Measurements from ENCODE around the gene EEF2K. TPM values are rescaled to one million over a fixed set of nuclear protein-coding genes. Genes with fewer than 3 reads are reported as not detected.

EEF2K gene
- total and polyA plus RNA-seq, 2 of the 13 experiments (the other 11 are each of a cell fraction or from before 2014, with no cell fraction given): 22.0 to 23.8 TPM

GRCh38 chr16:22318690-22319358 lies 112.7 kb downstream of the EEF2K start (continued):
- TF ChIP-seq ZNF710 (CRISPR knock-in tag; IDR thresholded peaks at IDR 0.05; ENCODE audit: borderline replicate concordance) (no peak), ZNF768 (CRISPR knock-in tag; IDR thresholded peaks at IDR 0.05) (no peak), CENPT (CRISPR knock-in tag; IDR thresholded peaks at IDR 0.05; ENCODE audit: low read depth) (no peak), ZNF558 (CRISPR knock-in tag; IDR thresholded peaks at IDR 0.05; ENCODE audit: borderline replicate concordance) (no peak), ZNF670 (CRISPR knock-in tag; IDR thresholded peaks at IDR 0.05; ENCODE audit: borderline replicate concordance) (0 out of 2 replicates have a peak, but pooled peaks have one; percentile 50), ZBTB37 (CRISPR knock-in tag; IDR thresholded peaks at IDR 0.05) (no peak), MAFF (IDR thresholded peaks at IDR 0.05; ENCODE audit: low read depth, low read length) (no peak), FOXA1 (IDR thresholded peaks at IDR 0.05) (no peak), FOXA1 (CRISPR knock-in tag; IDR thresholded peaks at IDR 0.05) (no peak), ATF3 (CRISPR knock-in tag; IDR thresholded peaks at IDR 0.05) (no peak), MZF1 (CRISPR knock-in tag; IDR thresholded peaks at IDR 0.05; ENCODE audit: borderline replicate concordance) (no peak), SRSF1 (optimal IDR thresholded peaks at IDR 0.05; ENCODE audit: low read depth, low read length) (no peak), ZNF563 (CRISPR knock-in tag; IDR thresholded peaks at IDR 0.05) (no peak), TEAD3 (CRISPR knock-in tag; optimal IDR thresholded peaks at IDR 0.05; ENCODE audit: borderline replicate concordance) (peak; percentile 11), STAG1 (CRISPR knock-in tag; IDR thresholded peaks at IDR 0.05) (peak; percentile 69), HDAC6 (IDR thresholded peaks at IDR 0.05; ENCODE audit: low read depth, low read length) (no peak)
- TF ChIP-seq, protein P1, sequence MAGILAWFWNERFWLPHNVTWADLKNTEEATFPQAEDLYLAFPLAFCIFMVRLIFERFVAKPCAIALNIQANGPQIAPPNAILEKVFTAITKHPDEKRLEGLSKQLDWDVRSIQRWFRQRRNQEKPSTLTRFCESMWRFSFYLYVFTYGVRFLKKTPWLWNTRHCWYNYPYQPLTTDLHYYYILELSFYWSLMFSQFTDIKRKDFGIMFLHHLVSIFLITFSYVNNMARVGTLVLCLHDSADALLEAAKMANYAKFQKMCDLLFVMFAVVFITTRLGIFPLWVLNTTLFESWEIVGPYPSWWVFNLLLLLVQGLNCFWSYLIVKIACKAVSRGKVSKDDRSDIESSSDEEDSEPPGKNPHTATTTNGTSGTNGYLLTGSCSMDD (CRISPR knock-in tag; IDR thresholded peaks at IDR 0.05): no peak
- TF ChIP-seq, protein P2, sequence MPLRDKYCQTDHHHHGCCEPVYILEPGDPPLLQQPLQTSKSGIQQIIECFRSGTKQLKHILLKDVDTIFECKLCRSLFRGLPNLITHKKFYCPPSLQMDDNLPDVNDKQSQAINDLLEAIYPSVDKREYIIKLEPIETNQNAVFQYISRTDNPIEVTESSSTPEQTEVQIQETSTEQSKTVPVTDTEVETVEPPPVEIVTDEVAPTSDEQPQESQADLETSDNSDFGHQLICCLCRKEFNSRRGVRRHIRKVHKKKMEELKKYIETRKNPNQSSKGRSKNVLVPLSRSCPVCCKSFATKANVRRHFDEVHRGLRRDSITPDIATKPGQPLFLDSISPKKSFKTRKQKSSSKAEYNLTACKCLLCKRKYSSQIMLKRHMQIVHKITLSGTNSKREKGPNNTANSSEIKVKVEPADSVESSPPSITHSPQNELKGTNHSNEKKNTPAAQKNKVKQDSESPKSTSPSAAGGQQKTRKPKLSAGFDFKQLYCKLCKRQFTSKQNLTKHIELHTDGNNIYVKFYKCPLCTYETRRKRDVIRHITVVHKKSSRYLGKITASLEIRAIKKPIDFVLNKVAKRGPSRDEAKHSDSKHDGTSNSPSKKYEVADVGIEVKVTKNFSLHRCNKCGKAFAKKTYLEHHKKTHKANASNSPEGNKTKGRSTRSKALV (CRISPR knock-in tag; IDR thresholded peaks at IDR 0.05): no peak

Measured in HepG2 (cell line).